Progenitor cell of endocrine pancreas (in vitro differentiated cells): ENCODE measurements around the gene BBS2. TPM values are rescaled to one million over a fixed set of nuclear protein-coding genes. Genes with fewer than 3 reads are reported as not detected.

Experiments
- DNase-seq: peaks from one replicate; pipeline ENCODE4 v3.0.0; 2021; ENCODE audit warnings: low spot score; ENCODE audit not compliant: unreplicated experiment
- H3K27ac Mint-ChIP-seq: 2 replicates; pipeline ENCODE4 v1.8.0; 2021; ENCODE audit warnings: mild to moderate bottlenecking, moderate library complexity, mixed read lengths
- H3K27me3 Mint-ChIP-seq: 2 replicates; pipeline ENCODE4 v1.8.0; 2021; ENCODE audit warnings: mixed read lengths
- H3K36me3 Mint-ChIP-seq: 2 replicates; pipeline ENCODE4 v1.8.0; 2022; ENCODE audit warnings: mixed read lengths; ENCODE audit not compliant: insufficient read depth
- H3K4me1 Mint-ChIP-seq: 2 replicates; pipeline ENCODE4 v1.8.0; 2021; ENCODE audit warnings: low read depth, mixed read lengths
- H3K4me3 Mint-ChIP-seq: 2 replicates; pipeline ENCODE4 v1.8.0; 2021; ENCODE audit warnings: low read depth, mild to moderate bottlenecking, moderate library complexity, mixed read lengths
- H3K9me3 Mint-ChIP-seq: 2 replicates; pipeline ENCODE4 v1.8.0; 2021; ENCODE audit warnings: low read depth, mixed read lengths
- total RNA-seq: library from RNA; stranded (reverse); gene quantifications from 2 replicates; pipeline ENCODE4 v1.2.1, GENCODE V29; 2021
- TF ChIP-seq, protein P1 (sequence below): fragments of 200-600 bp; sonication (generic); IDR thresholded peaks from one replicate; pipeline ENCODE4 v1.5.0; 2021; ENCODE audit warnings: antibody characterized with exemption, mild to moderate bottlenecking; ENCODE audit not compliant: unreplicated experiment

The BBS2 gene
- total RNA-seq, 1 donor from 2014 or later: 52.3 TPM

DNA sequence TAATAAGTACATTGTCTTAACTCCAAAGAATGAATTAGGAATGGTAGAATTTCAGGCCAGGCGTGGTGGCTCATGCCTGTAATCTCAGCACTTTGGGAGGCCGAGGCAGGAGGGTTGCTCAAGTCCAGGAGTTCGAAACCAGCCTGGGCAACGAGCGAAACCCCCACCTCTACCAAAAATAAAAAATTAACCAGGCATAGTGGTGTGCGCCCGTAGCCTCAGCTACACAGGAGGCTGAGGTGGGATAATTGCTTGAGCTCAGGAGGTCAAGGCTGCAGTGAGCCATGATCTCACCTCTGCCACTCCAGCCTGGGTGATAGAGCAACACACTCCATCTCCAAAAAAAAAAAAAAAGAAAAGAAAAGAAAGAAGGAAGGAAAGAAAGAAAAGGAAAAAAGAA, 18.5 kb upstream of the BBS2 start:
- Mint-ChIP-seq H3K27ac (no peak overlapping the region), H3K36me3 (no peaks in the 10 kb centered on the region), H3K9me3 (no peaks in the 10 kb centered on the region), H3K4me3 (no peak overlapping the region), H3K27me3 (peaks cover 33% of the 10 kb centered on the region), H3K4me1 (no peaks in the 10 kb centered on the region)
- TF ChIP-seq, protein P1, sequence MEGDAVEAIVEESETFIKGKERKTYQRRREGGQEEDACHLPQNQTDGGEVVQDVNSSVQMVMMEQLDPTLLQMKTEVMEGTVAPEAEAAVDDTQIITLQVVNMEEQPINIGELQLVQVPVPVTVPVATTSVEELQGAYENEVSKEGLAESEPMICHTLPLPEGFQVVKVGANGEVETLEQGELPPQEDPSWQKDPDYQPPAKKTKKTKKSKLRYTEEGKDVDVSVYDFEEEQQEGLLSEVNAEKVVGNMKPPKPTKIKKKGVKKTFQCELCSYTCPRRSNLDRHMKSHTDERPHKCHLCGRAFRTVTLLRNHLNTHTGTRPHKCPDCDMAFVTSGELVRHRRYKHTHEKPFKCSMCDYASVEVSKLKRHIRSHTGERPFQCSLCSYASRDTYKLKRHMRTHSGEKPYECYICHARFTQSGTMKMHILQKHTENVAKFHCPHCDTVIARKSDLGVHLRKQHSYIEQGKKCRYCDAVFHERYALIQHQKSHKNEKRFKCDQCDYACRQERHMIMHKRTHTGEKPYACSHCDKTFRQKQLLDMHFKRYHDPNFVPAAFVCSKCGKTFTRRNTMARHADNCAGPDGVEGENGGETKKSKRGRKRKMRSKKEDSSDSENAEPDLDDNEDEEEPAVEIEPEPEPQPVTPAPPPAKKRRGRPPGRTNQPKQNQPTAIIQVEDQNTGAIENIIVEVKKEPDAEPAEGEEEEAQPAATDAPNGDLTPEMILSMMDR: no peak
- no peak for DNase-seq

DNA sequence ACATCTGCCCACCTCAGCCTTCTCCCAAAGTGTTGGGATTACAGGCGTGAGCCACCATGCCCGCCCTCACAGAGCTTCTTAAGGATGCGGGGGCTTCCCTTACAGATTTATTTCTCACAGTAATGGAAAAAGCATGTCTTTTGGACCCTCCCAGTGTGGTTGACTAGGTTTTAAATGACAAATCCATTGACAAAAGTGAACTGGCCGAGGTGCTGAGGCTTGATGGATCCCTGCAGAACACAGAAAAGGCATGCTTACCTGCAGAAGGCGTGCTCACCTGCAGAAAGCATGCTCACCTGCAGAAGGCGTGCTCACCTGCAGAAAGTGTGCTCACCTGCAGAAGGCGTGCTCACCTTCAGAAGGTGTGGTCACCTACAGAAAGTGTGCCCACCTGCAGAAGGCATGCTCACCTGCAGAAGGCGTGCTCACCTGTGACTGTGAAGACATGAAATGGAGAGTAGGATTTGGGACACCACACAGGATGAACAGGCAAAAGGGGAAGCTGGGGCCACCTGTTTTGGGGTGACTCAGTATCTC, 15.1 kb upstream of the BBS2 start:
- Mint-ChIP-seq H3K27ac (no peak overlapping the region), H3K9me3 (no peaks in the 10 kb centered on the region), H3K27me3 (peaks cover 44% of the 10 kb centered on the region), H3K36me3 (no peaks in the 10 kb centered on the region), H3K4me1 (no peaks in the 10 kb centered on the region), H3K4me3 (no peak overlapping the region)
- no peak for DNase-seq
- TF ChIP-seq, protein P1: no peak

DNA sequence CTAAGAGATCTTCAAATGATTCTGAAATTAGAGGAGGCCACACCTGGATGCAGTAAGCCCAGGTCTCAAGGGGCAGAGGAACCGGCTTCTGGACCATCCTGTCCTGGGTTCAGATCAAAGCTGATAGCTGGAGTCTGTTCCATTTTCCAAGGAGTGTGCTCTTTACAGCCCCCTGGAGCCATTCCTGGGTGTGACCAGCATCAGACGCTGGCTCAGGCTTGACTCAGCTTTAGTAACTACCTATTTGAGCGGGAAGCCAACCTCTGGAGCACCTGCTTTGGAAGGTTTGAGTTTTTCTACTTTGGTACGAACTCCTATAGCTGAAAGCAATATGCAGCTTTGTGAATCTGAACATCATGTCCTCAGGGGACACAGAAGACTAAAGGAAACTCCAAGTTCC, 12.9 kb upstream of the BBS2 start:
- no peaks in the 10 kb centered on the region for H3K9me3 Mint-ChIP-seq
- no peaks in the 10 kb centered on the region for H3K36me3 Mint-ChIP-seq
- no peaks in the 10 kb centered on the region for H3K4me1 Mint-ChIP-seq
- H3K27ac Mint-ChIP-seq: no peak overlapping the region
- peaks cover 50% of the 10 kb centered on the region for H3K27me3 Mint-ChIP-seq
- no peak overlapping the region for H3K4me3 Mint-ChIP-seq
- TF ChIP-seq, protein P1: no peak
- no peak for DNase-seq

DNA sequence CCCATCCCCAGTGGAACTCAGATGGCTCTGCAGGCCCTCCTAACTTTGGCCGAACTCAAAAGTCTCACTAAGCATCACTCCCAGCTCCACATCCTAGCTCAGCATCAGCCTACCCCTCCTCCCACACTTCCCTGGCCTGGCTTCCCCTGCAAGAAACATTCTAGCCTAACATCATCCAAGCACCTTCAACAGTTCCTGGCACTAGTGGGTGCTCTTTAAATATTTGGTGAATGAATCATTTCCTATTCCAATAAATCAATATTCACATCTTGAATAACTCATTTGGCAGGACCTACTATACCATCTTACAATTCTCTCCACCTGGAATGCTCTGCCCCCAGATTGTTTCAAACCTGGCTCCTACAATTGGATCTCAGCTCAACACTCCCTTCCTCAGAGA, 11.0 kb upstream of the BBS2 start:
- Mint-ChIP-seq H3K9me3 (no peaks in the 10 kb centered on the region), H3K36me3 (no peaks in the 10 kb centered on the region), H3K27me3 (peaks cover 56% of the 10 kb centered on the region)

DNA sequence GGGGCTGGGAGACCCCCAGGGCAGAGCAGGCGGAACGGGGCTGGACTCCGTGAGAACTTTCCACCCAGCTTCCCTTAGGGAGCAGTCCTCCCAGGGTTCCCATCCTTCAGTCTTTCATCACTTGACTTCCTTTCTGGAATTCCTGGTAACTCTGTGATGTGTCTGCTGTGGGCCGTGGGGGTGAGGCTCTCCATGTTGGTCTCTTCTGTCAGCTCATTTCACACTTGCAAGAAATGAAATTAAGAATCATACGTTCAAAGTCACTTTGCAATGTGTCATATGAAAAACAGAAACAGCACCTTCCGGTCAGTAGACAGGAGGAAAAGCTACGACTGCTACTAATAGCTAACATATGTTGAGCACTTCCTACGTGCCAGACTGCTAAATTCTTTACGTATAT, 5.4 kb upstream of the BBS2 start:
- TF ChIP-seq, protein P1: no peak
- peaks cover 32% of the 10 kb centered on the region for H3K27me3 Mint-ChIP-seq

More for the DNA sequence above, 11.0 kb upstream of the BBS2 start:
- no peak for DNase-seq
- TF ChIP-seq, protein P1: no peak
- Mint-ChIP-seq H3K4me1 (no peaks in the 10 kb centered on the region), H3K4me3 (no peak overlapping the region), H3K27ac (no peak overlapping the region)

More for the DNA sequence above, 5.4 kb upstream of the BBS2 start:
- Mint-ChIP-seq H3K9me3 (no peaks in the 10 kb centered on the region), H3K27ac (no peak overlapping the region), H3K36me3 (no peaks in the 10 kb centered on the region), H3K4me1 (peaks cover 2% of the 10 kb centered on the region), H3K4me3 (no peak overlapping the region)
- DNase-seq: no peak
